Measurements from ENCODE around the gene CCDC102A. TPM values are rescaled to one million over a fixed set of nuclear protein-coding genes. Genes with fewer than 3 reads are reported as not detected.

The CCDC102A gene
- total and polyA plus RNA-seq, 2 donors (not counting 3 experiments of a cell fraction or from before 2014, with no cell fraction given): 7.8 to 12.2 TPM

GRCh38 chr16:57504491-57504890 is 31.9 kb downstream of the CCDC102A start:
- Histone ChIP-seq H3K9me1 (replicated peaks; ENCODE audit: control insufficient read depth, extremely low read depth, insufficient read depth, low read length) (no peaks in the 10 kb centered on the region), H3K27me3 (ENCODE audit: control insufficient read depth in 2 of 2, insufficient read depth in 2 of 2, low read length in 2 of 2) (peaks cover 0 to 8% of the 10 kb centered on the region in 2 experiments), H3K4me1 (ENCODE audit: control insufficient read depth, extremely low read depth, insufficient read depth, low read length) (no peaks in the 10 kb centered on the region), H3K9me3 (replicated peaks; ENCODE audit: control insufficient read depth, insufficient read depth, low read length) (no peaks in the 10 kb centered on the region), H3K36me3 (ENCODE audit: control insufficient read depth in 2 of 2, extremely low read depth in 1 of 2, insufficient read depth in 2 of 2, low read length in 2 of 2) (no peaks in the 10 kb centered on the region), H3K27ac (ENCODE audit: insufficient read depth, low read depth, low read length) (no peak overlapping the region), H3K9ac (replicated peaks; ENCODE audit: extremely low read depth, insufficient read depth, low read length) (no peak overlapping the region), H3K4me2 (ENCODE audit: insufficient read depth, low read length) (no peak overlapping the region), H4K20me1 (replicated peaks; ENCODE audit: control insufficient read depth, extremely low read depth, insufficient read depth, low read length) (no peaks in the 10 kb centered on the region), H3K79me2 (ENCODE audit: control insufficient read depth, insufficient read depth, low read length) (no peaks in the 10 kb centered on the region), H2AFZ (ENCODE audit: low read depth, low read length) (no peak overlapping the region), H3K4me3 (replicated peaks in 1 of 3; ENCODE audit: insufficient read depth in 1 of 3, low read depth in 1 of 3, low read length in 3 of 3) (no peak overlapping the region)
- dilution Hi-C loops (cut with MboI; ENCODE audit: extremely low pct_ligation_motif_present, low sequenced_read_pairs) (no loop called here), intact Hi-C loops (cut with micrococcal nuclease) (no loop called here)
- ChIA-PET CTCF (interaction anchor here (0.6 to 2.3 kb wide), 4 partner anchors 14 to 42 kb away, joined by 3 to 7 read pairs (median 3); partner anchors contain the start of gene POLR2C), POLR2A (no interaction called here)
- DNase-seq (ENCODE audit: low read depth, low spot score) (no peak), FAIRE-seq (no peak)
- no TSS peak for BruUV-seq (replicated peaks)
- TF ChIP-seq MAX (IDR thresholded peaks at IDR 0.05; ENCODE audit: insufficient read depth, insufficient read length): no peak
- no peak for TF ChIP-seq POLR2A (IDR thresholded peaks at IDR 0.05; ENCODE audit: low read depth, low read length)
- no peak for TF ChIP-seq CTCF (IDR thresholded peaks at IDR 0.05; ENCODE audit: extremely low read depth in 1 of 2, insufficient read depth in 1 of 2, low read depth in 1 of 2, low read length in 2 of 2)
- no peak for TF ChIP-seq EZH2 (IDR thresholded peaks at IDR 0.05; ENCODE audit: borderline replicate concordance, low read depth, low read length, severe bottlenecking)
- no peak for TF ChIP-seq POLR2AphosphoS5 (IDR thresholded peaks at IDR 0.05; ENCODE audit: insufficient read depth, low read depth, low read length)
- TF ChIP-seq JUN (IDR thresholded peaks at IDR 0.05; ENCODE audit: borderline replicate concordance, insufficient read depth, insufficient read length, low read depth): no peak
- no peak for TF ChIP-seq GATA2 (IDR thresholded peaks at IDR 0.05; ENCODE audit: insufficient read depth, insufficient read length, low read depth, low read length)
- no peak for TF ChIP-seq MYC (IDR thresholded peaks at IDR 0.05; ENCODE audit: low read depth, low read length)
- no peak for TF ChIP-seq FOS (IDR thresholded peaks at IDR 0.05; ENCODE audit: borderline replicate concordance, insufficient read depth, low read length)

All from endothelial cell of umbilical vein (primary cell).